Right lobe of liver (tissue), 6 donors: ENCODE results near the gene ATF4. TPM values are rescaled to one million over a fixed set of nuclear protein-coding genes. Genes with fewer than 3 reads are reported as not detected.

ENCODE experiments used
- ATAC-seq, 4 donors: fragments of 200-7000 bp; cut with Tn5 transposase; one replicate each; pipeline ENCODE4 v1.9.1; 2020; ENCODE audit warnings: mild to moderate bottlenecking in 4 of 4, moderate library complexity in 4 of 4
- DNase-seq, 3 donors: peaks; one replicate each; pipeline ENCODE4 v3.0.0-alpha.2; 2020
- H3K27ac ChIP-seq, 3 donors: fragments of 200-600 bp; one replicate each; pipeline ENCODE4 v1.8.0; 2022
- H3K27me3 ChIP-seq, 2 donors: fragments of 200-600 bp; one replicate each; pipeline ENCODE4 v1.8.0; 2022
- H3K36me3 ChIP-seq, 4 donors: fragments of 200-600 bp; sonication (generic) in 1 of 4; one replicate each; pipeline versions ENCODE4 v1.5.1 to v1.8.0; 2017 to 2022; ENCODE audit warnings: control low read depth in 1 of 4
- H3K4me1 ChIP-seq, 4 donors: fragments of 200-600 bp; sonication (generic) in 1 of 4; one replicate each; pipeline versions ENCODE4 v1.5.1 to v1.8.0; 2017 to 2022; ENCODE audit warnings: control low read depth in 1 of 4
- H3K4me3 ChIP-seq, 3 donors: fragments of 200-600 bp; one replicate each; pipeline ENCODE4 v1.8.0; 2022
- H3K9me3 ChIP-seq, 4 donors: fragments of 200-600 bp; sonication (generic) in 1 of 4; one replicate each; pipeline versions ENCODE4 v1.5.1 to v1.8.0; 2017 to 2022; ENCODE audit warnings: control low read depth in 1 of 4
- POLR2A ChIP-seq: fragments of 450-650 bp; IDR thresholded peaks from one replicate; pipeline ENCODE4 v1.6.1; 2017; ENCODE audit warnings: antibody characterized with exemption, mild to moderate bottlenecking
- WGBS: methylation state at CpG from one replicate; pipeline ENCODE4 v1.1.6; 2018; ENCODE audit warnings: low coverage, low lambda C conversion rate; ENCODE audit not compliant: insufficient coverage; ENCODE audit errors: missing lambda C conversion rate; 5-methylcytosine and 5-hydroxymethylcytosine counted together
- intact Hi-C, 2 donors: fragments of 100-400 bp; cut with DNase I; formaldehyde crosslinking; loops; one replicate each; pipeline versions ENCODE4 v1.11.2 to v1.14.1; 2022
- long read RNA-seq: library from polyadenylated mRNA; unstranded; transcript quantifications from one replicate; pipeline ENCODE4 v2.0.0, GENCODE V29; 2019
- total RNA-seq, 6 experiments: library from RNA; depleted of rRNA in 2 of 6; stranded (reverse); fragments of >200 nt in 2 of 6; fragmentation: NEBNext Ultra II Directional in 3 of 6; extraction: Animal tissue kit (Norgen Biotek cat#: 25700) in 3 of 6; gene quantifications; one replicate each; pipeline versions ENCODE4 v1.1.0 to v1.2.4, GENCODE V29; 2016 to 2023
- TF ChIP-seq, protein P1 (sequence below), 4 donors: fragments of 200-600 bp in 3 of 4; fragments of 450-650 bp in 1 of 4; IDR thresholded peaks; one replicate each; pipeline versions ENCODE4 v1.5.1 to v1.8.0; 2016 to 2022; ENCODE audit warnings: antibody characterized with exemption in 4 of 4, mild to moderate bottlenecking in 2 of 4
- donor health status: DM: no; HTN: yes; CAD: no.
- donor health status: DM: no; HTN: no; CAD: no.
- donor health status: DM: no; HTN: no; CAD: no.
- donor health status: DM: no; HTN: yes; CAD: no.
- donor health status: DM: no; HTN: yes; CAD: no.

ATF4 gene, protein sequence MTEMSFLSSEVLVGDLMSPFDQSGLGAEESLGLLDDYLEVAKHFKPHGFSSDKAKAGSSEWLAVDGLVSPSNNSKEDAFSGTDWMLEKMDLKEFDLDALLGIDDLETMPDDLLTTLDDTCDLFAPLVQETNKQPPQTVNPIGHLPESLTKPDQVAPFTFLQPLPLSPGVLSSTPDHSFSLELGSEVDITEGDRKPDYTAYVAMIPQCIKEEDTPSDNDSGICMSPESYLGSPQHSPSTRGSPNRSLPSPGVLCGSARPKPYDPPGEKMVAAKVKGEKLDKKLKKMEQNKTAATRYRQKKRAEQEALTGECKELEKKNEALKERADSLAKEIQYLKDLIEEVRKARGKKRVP
- total RNA-seq = 100 to 1,000 TPM; 114 to 187 (median 157) TPM
- long read RNA-seq, transcript ATF4-202 (3 exons, 1,419 nt) = major isoform, 27 of 31 reads
- long read RNA-seq, partial matches to known transcripts = 3 of 31 reads
- long read RNA-seq, other reads (novel, unspliced or antisense) = 0 of 31 reads

DNA sequence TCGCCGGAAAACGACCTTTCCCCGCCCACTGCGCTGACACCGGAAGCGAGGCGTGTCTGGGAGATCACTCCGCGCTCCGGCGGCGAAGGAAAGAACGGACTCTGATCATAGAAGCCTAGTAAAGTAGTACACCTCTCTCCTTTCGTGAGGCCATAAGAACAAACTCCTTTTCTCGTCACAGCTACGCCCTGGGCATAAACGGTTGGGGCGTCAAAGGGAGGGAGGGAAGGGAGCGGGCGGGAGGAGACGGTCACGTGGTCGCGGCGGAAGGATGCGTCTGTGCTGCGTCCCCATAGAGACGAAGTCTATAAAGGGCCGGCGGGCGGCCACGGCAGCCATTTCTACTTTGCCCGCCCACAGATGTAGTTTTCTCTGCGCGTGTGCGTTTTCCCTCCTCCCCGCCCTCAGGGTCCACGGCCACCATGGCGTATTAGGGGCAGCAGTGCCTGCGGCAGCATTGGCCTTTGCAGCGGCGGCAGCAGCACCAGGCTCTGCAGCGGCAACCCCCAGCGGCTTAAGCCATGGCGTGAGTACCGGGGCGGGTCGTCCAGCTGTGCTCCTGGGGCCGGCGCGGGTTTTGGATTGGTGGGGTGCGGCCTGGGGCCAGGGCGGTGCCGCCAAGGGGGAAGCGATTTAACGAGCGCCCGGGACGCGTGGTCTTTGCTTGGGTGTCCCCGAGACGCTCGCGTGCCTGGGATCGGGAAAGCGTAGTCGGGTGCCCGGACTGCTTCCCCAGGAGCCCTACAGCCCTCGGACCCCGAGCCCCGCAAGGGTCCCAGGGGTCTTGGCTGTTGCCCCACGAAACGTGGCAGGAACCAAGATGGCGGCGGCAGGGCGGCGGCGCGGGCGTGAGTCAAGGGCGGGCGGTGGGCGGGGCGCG, at the start of gene ATF4:
TSS of gene ATF4 (plus strand) at position 337 of the 880 bp plus-strand sequence. CDS start 884 bp downstream, outside the sequence.
- peaks cover 11 to 45% (median 29%) of the 10 kb centered on the region in 4 donors for H3K36me3 ChIP-seq
- no peaks in the 10 kb centered on the region for H3K9me3 ChIP-seq
- H3K27ac ChIP-seq = peak within 1 kb of the TSS; percentile 97 to 99 (median 98)
- DNase-seq (peak; percentile 92 to 93 (median 93)), ATAC-seq (peak; percentile 62 to 77 (median 64))
- peak; percentile 98 for TF ChIP-seq POLR2A
- TF ChIP-seq, protein P1, sequence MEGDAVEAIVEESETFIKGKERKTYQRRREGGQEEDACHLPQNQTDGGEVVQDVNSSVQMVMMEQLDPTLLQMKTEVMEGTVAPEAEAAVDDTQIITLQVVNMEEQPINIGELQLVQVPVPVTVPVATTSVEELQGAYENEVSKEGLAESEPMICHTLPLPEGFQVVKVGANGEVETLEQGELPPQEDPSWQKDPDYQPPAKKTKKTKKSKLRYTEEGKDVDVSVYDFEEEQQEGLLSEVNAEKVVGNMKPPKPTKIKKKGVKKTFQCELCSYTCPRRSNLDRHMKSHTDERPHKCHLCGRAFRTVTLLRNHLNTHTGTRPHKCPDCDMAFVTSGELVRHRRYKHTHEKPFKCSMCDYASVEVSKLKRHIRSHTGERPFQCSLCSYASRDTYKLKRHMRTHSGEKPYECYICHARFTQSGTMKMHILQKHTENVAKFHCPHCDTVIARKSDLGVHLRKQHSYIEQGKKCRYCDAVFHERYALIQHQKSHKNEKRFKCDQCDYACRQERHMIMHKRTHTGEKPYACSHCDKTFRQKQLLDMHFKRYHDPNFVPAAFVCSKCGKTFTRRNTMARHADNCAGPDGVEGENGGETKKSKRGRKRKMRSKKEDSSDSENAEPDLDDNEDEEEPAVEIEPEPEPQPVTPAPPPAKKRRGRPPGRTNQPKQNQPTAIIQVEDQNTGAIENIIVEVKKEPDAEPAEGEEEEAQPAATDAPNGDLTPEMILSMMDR (IDR thresholded peaks at IDR 0.05) = peak in 1 of 4 donors; percentile 10
- no peaks in the 10 kb centered on the region for H3K27me3 ChIP-seq
- peaks cover 0 to 32% (median 14%) of the 10 kb centered on the region in 4 donors for H3K4me1 ChIP-seq
- intact Hi-C loops = no loop called here
- under 1% methylated on average over 34 of the region's 86 CpGs for WGBS
- peak within 1 kb of the TSS; percentile 100 for H3K4me3 ChIP-seq

GRCh38 chr22:39471381-39472141, 48.8 kb upstream of the ATF4 start:
- intact Hi-C loops = no loop called here
- WGBS = 24% methylated on average over 13 of the region's 13 CpGs
- no peaks in the 10 kb centered on the region for H3K9me3 ChIP-seq
- DNase-seq (no peak), ATAC-seq (peak; percentile 4 to 39 (median 14))
- H3K27ac ChIP-seq = no peak overlapping the region
- no peaks in the 10 kb centered on the region for H3K36me3 ChIP-seq
- TF ChIP-seq POLR2A = no peak
- TF ChIP-seq, protein P1 (IDR thresholded peaks at IDR 0.05) = no peak
- H3K27me3 ChIP-seq = no peaks in the 10 kb centered on the region
- no peak overlapping the region for H3K4me3 ChIP-seq
- H3K4me1 ChIP-seq = peaks cover 0 to 11% (median 0%) of the 10 kb centered on the region in 4 donors

DNA sequence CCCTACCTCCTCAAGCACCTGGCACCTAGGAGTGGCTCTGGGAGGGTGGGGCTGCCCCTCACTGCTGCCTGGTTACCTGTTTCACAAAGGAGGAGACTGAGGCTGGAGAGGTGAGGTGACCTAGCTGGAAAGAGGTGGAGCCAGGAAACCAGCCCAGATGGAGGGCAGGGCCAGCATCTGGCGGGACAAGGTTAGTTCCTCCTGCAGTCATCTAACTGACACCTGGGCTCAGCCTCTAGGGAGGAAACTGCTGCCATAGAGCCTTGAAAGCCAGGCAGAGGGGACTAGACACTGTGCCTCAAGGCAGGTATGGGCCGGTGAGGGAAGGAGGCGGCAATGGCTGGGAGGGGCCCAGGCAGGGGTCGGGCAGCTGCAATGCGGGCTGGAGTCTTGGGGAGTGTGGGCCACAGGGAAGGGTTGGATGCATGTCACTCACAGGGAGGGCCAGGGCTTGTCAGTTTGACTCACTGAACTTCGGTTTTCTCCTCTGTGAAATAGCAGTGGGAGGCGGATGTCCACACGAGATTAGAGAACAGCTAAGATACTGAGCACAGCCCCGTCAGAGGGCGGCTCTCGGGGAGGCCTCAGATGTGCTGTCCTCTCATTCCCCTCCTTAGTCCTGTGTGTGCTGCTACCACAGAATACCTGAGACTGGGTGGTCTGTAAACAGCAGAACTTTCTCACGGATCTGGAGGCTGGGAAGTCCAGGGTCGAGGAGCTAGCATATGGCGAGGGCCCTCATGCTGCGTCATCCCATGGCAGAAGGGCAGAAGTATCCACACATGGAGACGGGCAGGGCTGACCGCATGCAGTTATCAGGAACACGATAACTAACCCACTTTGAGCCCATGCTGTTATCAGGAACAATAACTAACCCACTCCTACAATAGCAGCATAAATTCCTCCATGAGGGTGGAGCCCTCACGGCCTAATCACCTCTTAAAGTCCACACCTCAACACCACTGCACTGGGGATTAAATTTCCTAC, 47.5 kb upstream of the ATF4 start:
- ATAC-seq (no peak), DNase-seq (no peak)
- Histone ChIP-seq H3K9me3 (no peaks in the 10 kb centered on the region), H3K27ac (no peak overlapping the region), H3K36me3 (no peaks in the 10 kb centered on the region), H3K4me1 (peaks cover 0 to 11% (median 0%) of the 10 kb centered on the region in 4 donors), H3K4me3 (no peak overlapping the region), H3K27me3 (no peaks in the 10 kb centered on the region)
- intact Hi-C loops = no loop called here
- TF ChIP-seq, protein P1 (IDR thresholded peaks at IDR 0.05) = no peak
- no peak for TF ChIP-seq POLR2A
- whole genome bisulfite sequencing = 65% methylated on average over 10 of the region's 19 CpGs
